ENCODE results near the gene USP25. TPM values are rescaled to one million over a fixed set of nuclear protein-coding genes. Genes with fewer than 3 reads are reported as not detected.

The USP25 gene
- total RNA-seq = 55.1 and 56.1 TPM in 2 replicates

DNA sequence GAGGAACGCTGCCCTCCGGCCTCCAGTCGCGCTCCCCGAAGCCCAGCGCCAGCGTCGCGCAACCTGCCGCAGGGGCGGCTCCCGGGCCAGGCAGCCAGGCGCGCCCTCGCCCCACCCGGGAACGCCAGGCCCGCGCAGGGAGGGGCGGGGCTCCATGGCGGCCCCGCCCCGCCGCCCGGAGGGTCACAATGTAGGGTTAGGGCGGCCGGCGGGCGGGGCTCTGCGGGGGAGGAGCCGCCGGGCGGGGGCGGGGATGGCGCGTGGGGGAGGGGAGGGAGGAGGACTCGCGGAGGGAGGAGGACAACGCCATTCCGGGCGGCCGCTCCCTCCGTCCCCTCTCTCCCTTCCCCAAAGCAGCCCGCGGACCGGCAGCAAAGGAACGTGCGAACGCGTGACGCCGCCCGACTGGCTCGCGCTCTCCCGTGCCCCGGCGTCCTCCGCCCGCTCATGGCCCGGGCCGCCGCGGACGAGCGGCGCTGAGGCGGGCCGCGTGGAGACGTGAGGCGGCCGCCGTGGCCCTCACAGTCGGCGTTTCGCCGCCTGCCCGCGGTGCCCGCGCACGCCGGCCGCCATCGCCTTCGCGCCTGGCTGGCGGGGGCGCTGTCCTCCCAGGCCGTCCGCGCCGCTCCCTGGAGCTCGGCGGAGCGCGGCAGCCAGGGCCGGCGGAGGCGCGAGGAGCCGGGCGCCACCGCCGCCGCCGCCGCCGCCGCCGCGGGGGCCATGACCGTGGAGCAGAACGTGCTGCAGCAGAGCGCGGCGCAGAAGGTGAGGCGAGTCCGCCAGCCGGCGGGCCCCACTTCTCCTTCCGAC, at the start of gene USP25:
TSS of gene USP25 (plus strand) at position 309 of the 810 bp plus-strand sequence. CDS start at position 721, 412 bp downstream.
- peak within 1 kb of the TSS; percentile 82 for H3K4me3 ChIP-seq (ENCODE audit: insufficient read depth, low read length)
- H3K4me2 ChIP-seq (ENCODE audit: insufficient read depth, low read length) = peak within 1 kb of the TSS; percentile 90
- H4K20me1 ChIP-seq (ENCODE audit: insufficient read depth, low read length) = no peaks in the 10 kb centered on the region
- H3K27ac ChIP-seq (ENCODE audit: low read depth, low read length) = peak within 1 kb of the TSS; percentile 22
- H3K79me2 ChIP-seq (ENCODE audit: insufficient read depth, low read length) = peaks cover 37% of the 10 kb centered on the region
- peaks cover 5% of the 10 kb centered on the region for H3K4me1 ChIP-seq (ENCODE audit: insufficient read depth, low read length)
- H3K36me3 ChIP-seq (ENCODE audit: insufficient read depth, low read length) = no peaks in the 10 kb centered on the region
- H3K9me3 ChIP-seq (ENCODE audit: low read depth, low read length) = no peaks in the 10 kb centered on the region
- peaks cover 8% of the 10 kb centered on the region for H3K27me3 ChIP-seq (ENCODE audit: insufficient read depth, low read length)
- H2AFZ ChIP-seq (ENCODE audit: low read length) = peak within 1 kb of the TSS; percentile 90
- DNase-seq (ENCODE audit: insufficient read length, low spot score, missing footprints) = peak; percentile 98
- no peak for TF ChIP-seq CTCF (IDR thresholded peaks at IDR 0.05; ENCODE audit: extremely low read depth, low read depth, low read length)

GRCh38 chr21:15682186-15682895, 47.4 kb upstream of the USP25 start:
- Histone ChIP-seq H3K4me3 (ENCODE audit: insufficient read depth, low read length) (no peak overlapping the region), H4K20me1 (ENCODE audit: insufficient read depth, low read length) (no peaks in the 10 kb centered on the region), H3K79me2 (ENCODE audit: insufficient read depth, low read length) (no peaks in the 10 kb centered on the region), H3K27me3 (ENCODE audit: insufficient read depth, low read length) (no peaks in the 10 kb centered on the region), H3K9me3 (ENCODE audit: low read depth, low read length) (peaks cover 8% of the 10 kb centered on the region), H3K36me3 (ENCODE audit: insufficient read depth, low read length) (no peaks in the 10 kb centered on the region), H3K4me2 (ENCODE audit: insufficient read depth, low read length) (peak overlapping the region; percentile 21), H3K4me1 (ENCODE audit: insufficient read depth, low read length) (peaks cover 11% of the 10 kb centered on the region), H3K27ac (ENCODE audit: low read depth, low read length) (peak overlapping the region; percentile 31), H2AFZ (ENCODE audit: low read length) (peak overlapping the region; percentile 84)
- no peak for TF ChIP-seq CTCF (IDR thresholded peaks at IDR 0.05; ENCODE audit: extremely low read depth, low read depth, low read length)
- DNase-seq (ENCODE audit: insufficient read length, low spot score, missing footprints) = peak; percentile 52

DNA sequence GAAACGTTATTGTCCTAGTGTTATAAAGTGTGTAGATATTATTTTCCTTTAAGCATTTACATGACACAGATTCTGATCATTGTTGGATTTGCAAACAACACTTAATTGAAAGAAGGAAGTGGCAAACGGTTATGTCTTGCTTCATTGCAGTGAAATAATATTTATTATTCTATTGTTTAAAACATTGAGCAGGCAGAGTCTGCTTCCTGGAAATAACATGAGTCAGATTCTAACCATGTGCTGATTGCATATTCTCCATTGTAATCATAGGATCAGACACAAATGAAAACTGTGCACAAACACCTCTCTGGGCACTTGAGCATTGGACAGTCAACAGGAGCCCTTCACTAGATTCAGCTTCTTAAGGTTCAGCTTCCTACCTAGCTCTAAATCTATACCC, 46.8 kb upstream of the USP25 start:
- Histone ChIP-seq H3K9me3 (ENCODE audit: low read depth, low read length) (peaks cover 8% of the 10 kb centered on the region), H3K4me3 (ENCODE audit: insufficient read depth, low read length) (no peak overlapping the region), H3K4me2 (ENCODE audit: insufficient read depth, low read length) (no peak overlapping the region), H3K36me3 (ENCODE audit: insufficient read depth, low read length) (no peaks in the 10 kb centered on the region), H3K27ac (ENCODE audit: low read depth, low read length) (no peak overlapping the region), H3K27me3 (ENCODE audit: insufficient read depth, low read length) (no peaks in the 10 kb centered on the region), H4K20me1 (ENCODE audit: insufficient read depth, low read length) (no peaks in the 10 kb centered on the region), H3K79me2 (ENCODE audit: insufficient read depth, low read length) (no peaks in the 10 kb centered on the region), H3K4me1 (ENCODE audit: insufficient read depth, low read length) (peaks cover 17% of the 10 kb centered on the region), H2AFZ (ENCODE audit: low read length) (no peak overlapping the region)
- DNase-seq (ENCODE audit: insufficient read length, low spot score, missing footprints) = no peak
- no peak for TF ChIP-seq CTCF (IDR thresholded peaks at IDR 0.05; ENCODE audit: extremely low read depth, low read depth, low read length)

GRCh38 chr21:15686506-15686905, 43.3 kb upstream of the USP25 start:
- Histone ChIP-seq H3K79me2 (ENCODE audit: insufficient read depth, low read length) (no peaks in the 10 kb centered on the region), H3K27ac (ENCODE audit: low read depth, low read length) (no peak overlapping the region)
- no peak for TF ChIP-seq CTCF (IDR thresholded peaks at IDR 0.05; ENCODE audit: extremely low read depth, low read depth, low read length)

More at GRCh38 chr21:15686506-15686905, 43.3 kb upstream of the USP25 start:
- no peak for DNase-seq (ENCODE audit: insufficient read length, low spot score, missing footprints)
- peaks cover 31% of the 10 kb centered on the region for H3K4me1 ChIP-seq (ENCODE audit: insufficient read depth, low read length)
- H3K4me3 ChIP-seq (ENCODE audit: insufficient read depth, low read length) = no peak overlapping the region
- H3K27me3 ChIP-seq (ENCODE audit: insufficient read depth, low read length) = no peaks in the 10 kb centered on the region
- H3K9me3 ChIP-seq (ENCODE audit: low read depth, low read length) = peaks cover 8% of the 10 kb centered on the region
- H3K4me2 ChIP-seq (ENCODE audit: insufficient read depth, low read length) = no peak overlapping the region
- H3K36me3 ChIP-seq (ENCODE audit: insufficient read depth, low read length) = no peaks in the 10 kb centered on the region
- H2AFZ ChIP-seq (ENCODE audit: low read length) = no peak overlapping the region
- H4K20me1 ChIP-seq (ENCODE audit: insufficient read depth, low read length) = no peaks in the 10 kb centered on the region
